Measurements from ENCODE around the gene AMDHD2. TPM values are rescaled to one million over a fixed set of nuclear protein-coding genes. Genes with fewer than 3 reads are reported as not detected.
"Not testable (repeated sequence)": the region's sequence is repeated elsewhere in the genome, so short reads cannot be mapped to it uniquely, and the experiment has no call there.

The AMDHD2 gene
- total RNA-seq, 2 experiments from 2014 or later: 15.3 to 18.6 TPM

DNA sequence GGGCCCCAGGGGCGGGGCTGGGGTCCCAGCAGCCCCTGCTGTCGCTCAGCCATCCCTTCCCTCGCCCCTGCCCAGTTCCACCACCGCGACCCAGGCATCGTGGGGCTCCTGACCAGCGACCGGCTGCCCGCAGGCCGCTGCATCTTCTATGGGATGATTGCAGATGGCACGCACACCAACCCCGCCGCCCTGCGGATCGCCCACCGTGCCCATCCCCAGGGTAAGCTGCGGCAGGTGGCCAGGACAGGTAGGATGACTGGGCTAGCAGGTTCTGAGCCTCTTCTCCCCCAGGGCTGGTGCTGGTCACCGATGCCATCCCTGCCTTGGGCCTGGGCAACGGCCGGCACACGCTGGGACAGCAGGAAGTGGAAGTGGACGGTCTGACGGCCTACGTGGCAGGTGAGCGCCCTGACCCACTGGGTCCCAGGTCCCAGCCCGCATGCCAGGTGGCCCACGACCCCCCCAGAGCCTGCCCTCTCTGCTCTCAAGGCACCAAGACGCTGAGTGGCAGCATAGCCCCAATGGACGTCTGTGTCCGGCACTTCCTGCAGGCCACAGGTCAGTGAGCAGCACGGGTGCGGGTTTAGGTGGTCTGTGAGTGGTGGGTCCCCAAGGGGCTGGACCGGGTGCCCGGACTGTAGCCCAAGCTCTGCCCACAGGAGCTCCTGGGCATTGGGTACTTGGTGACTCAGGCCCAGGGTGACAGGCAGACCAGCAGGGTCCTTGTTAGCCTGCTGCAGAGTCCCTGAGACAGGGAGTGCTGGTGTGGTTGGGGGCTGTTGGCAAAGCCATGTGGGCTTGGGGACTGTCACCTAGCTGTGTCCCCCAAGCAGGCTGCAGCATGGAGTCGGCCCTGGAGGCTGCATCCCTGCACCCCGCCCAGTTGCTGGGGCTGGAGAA is 8.2 kb downstream of the AMDHD2 start:
- DNase-seq: no peak
- Mint-ChIP-seq H3K4me3 (no peak overlapping the region), H3K4me1 (ENCODE audit: low read depth) (peaks cover 12% of the 10 kb centered on the region), H3K27me3 (ENCODE audit: low read depth) (no peaks in the 10 kb centered on the region), H3K9me3 (no peaks in the 10 kb centered on the region), H3K27ac (no peak overlapping the region), H3K36me3 (ENCODE audit: low read depth) (peaks cover 7% of the 10 kb centered on the region)
- CTCF ChIA-PET: no interaction called here
- intact Hi-C loops (cut with micrococcal nuclease): no loop called here

DNA sequence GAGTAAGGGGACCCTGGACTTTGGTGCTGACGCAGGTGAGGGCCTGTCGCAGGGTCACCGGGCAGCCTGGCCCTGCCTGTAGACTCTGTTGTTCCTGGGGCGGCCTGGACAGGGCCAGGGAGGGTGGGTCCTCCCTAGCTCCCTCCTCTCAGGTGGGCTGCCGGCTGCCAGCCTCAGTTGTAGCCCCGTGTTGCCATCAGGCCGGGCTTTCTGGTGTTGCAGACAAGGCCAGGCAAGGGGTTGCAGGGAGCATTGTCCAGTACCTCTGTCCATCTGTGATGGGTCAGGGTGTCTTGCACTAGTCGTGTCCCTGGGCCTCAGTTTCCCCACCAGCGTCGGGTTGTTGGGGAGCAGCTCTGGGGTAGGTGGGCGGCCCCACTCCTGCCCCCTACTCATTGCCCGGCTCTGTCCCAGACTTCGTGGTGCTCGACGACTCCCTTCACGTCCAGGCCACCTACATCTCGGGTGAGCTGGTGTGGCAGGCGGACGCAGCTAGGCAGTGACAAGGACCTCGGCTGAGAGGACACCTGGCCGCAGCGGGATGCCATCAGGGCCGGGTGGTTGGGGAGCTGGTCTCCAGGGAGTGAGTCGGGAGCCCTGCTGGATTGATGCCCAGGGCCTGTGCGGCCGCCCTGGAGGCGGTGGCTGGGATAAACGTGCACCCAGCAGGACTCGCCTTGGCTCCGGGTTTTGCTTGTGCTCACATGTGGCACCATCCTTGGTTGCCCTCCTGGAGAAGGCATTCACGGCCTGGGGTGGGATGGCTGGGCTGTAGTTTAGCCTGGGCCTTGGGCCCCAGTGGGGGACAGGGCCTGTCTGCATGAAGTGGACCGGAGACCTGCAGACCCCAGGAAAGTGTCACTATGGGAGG is 9.1 kb downstream of the AMDHD2 start:
- Mint-ChIP-seq H3K27me3 (ENCODE audit: low read depth) (no peaks in the 10 kb centered on the region), H3K27ac (no peak overlapping the region), H3K36me3 (ENCODE audit: low read depth) (peaks cover 7% of the 10 kb centered on the region), H3K4me3 (no peak overlapping the region), H3K4me1 (ENCODE audit: low read depth) (peaks cover 16% of the 10 kb centered on the region), H3K9me3 (no peaks in the 10 kb centered on the region)
- intact Hi-C loops (cut with micrococcal nuclease): no loop called here
- CTCF ChIA-PET: no interaction called here
- DNase-seq: no peak

DNA sequence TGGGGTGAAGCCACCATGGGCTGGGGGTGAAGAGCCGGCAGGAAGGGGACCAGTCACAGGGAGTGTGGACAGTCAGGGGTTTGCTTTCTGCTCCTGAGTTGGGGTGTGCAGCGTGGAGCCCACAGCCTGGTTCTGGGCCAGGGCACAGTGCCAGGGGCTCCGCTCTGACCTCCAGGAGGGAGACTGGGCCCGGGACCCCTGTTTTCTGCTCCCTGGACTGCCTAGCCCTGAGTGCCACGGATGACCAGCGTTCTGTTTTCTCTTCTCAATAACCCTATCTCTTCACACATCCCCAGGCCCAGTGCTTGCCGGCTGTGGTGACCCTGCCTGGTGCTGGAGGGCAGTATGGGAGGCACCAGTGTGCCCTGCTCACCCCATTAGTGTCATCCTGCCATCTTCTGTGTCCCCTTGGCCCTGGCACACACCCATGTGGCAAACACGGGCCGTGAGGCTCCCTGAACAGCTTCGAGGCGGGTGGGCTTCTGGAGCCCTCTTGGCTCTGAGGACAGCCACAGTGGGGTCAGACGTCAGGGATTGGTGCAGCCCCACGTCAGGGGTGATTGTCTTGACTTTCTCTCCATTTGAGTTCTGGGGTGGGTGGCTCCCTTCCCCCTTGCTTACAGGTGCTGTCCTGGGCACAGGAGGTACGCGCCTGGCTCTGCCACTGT is 9.9 kb downstream of the AMDHD2 start:
- H3K4me1 Mint-ChIP-seq (ENCODE audit: low read depth): peaks cover 16% of the 10 kb centered on the region
- H3K4me3 Mint-ChIP-seq: no peak overlapping the region
- intact Hi-C loops (cut with micrococcal nuclease): loop anchor here (10.0 kb wide), 1 partner anchor 75 kb away; no protein-coding TSS in a partner anchor
- no peak overlapping the region for H3K27ac Mint-ChIP-seq
- H3K36me3 Mint-ChIP-seq (ENCODE audit: low read depth): peaks cover 2% of the 10 kb centered on the region
- CTCF ChIA-PET: no interaction called here
- H3K27me3 Mint-ChIP-seq (ENCODE audit: low read depth): no peaks in the 10 kb centered on the region
- DNase-seq: no peak
- no peaks in the 10 kb centered on the region for H3K9me3 Mint-ChIP-seq

DNA sequence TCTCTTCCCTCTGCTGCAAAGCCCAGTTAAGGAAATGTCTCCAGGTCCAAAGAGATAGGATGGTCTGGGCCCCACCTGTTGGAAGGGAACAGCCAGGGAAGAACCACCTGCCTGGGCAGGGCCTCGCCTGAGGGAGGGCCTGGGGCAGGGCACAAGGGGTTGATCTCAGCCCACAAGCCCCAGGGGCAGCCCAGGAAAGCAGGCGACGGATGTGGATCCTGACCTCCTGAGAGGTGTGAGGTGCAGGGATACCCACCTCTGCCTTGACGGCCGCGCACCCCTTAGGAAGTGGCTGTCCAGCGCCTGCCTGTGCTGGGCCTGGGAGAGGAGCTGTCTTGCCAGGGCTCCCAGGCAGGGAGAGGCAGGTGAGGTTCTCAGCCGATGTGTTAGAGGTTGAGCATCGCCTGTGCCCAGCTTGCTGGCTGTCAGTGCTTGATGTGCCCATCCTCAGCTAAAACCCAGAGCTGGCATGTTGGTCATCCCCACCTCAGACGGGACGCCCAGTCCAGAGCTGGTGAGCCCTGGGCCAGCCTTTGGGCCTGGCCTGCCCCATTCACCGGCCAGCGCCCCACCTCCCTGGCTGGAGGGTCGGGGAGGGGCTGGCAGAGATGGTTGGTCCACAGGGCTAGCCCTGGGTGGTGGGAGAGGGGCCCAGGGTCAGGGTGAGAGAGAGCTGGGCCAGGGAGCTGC is 10.6 kb downstream of the AMDHD2 start:
- Mint-ChIP-seq H3K27me3 (ENCODE audit: low read depth) (no peaks in the 10 kb centered on the region), H3K9me3 (no peaks in the 10 kb centered on the region), H3K36me3 (ENCODE audit: low read depth) (peaks cover 2% of the 10 kb centered on the region), H3K4me1 (ENCODE audit: low read depth) (peaks cover 16% of the 10 kb centered on the region), H3K4me3 (peak overlapping the region; percentile 92), H3K27ac (no peak overlapping the region)
- intact Hi-C loops (cut with micrococcal nuclease): loop anchor here (10.0 kb wide), 1 partner anchor 74 kb away; no protein-coding TSS in a partner anchor
- no peak for DNase-seq
- CTCF ChIA-PET: interaction anchor here (1.2 kb wide), 1 partner anchor 10 kb away, joined by 4 read pairs; the partner anchor contains the start of gene AMDHD2

DNA sequence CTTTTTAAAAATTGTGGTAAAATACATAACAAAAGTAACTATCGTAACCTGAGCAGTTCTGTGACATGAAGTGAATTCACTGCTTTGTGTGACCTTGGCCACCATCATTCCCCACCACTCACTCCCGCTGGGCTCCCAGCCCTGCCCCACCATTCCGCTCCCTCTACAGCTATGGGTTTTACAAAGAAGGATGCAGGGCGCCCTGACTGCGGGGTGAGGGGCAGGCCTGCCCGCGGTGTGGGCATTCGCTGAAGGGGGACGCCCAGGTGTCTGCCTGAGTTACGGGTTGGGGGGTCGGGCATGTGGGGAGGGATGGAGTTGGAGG is 11.2 kb downstream of the AMDHD2 start, which contains the start of gene CEMP1:
Gene CEMP1 (minus strand): TSS at position 38 of the 325 bp plus-strand sequence. CDS start 335 bp downstream, outside the sequence.
- Mint-ChIP-seq H3K36me3 (ENCODE audit: low read depth) (no peaks in the 10 kb centered on the region), H3K9me3 (no peaks in the 10 kb centered on the region), H3K27me3 (ENCODE audit: low read depth) (no peaks in the 10 kb centered on the region), H3K27ac (peak within 1 kb of the TSS; percentile 97), H3K4me1 (ENCODE audit: low read depth) (peaks cover 16% of the 10 kb centered on the region), H3K4me3 (peak within 1 kb of the TSS; percentile 92)
- CTCF ChIA-PET: interaction anchor here (1.2 kb wide), 1 partner anchor 11 kb away, joined by 4 read pairs; the partner anchor contains the start of gene AMDHD2
- intact Hi-C loops (cut with micrococcal nuclease): loop anchor here (10.0 kb wide), 1 partner anchor 73 kb away; no protein-coding TSS in a partner anchor
- no peak for DNase-seq

DNA sequence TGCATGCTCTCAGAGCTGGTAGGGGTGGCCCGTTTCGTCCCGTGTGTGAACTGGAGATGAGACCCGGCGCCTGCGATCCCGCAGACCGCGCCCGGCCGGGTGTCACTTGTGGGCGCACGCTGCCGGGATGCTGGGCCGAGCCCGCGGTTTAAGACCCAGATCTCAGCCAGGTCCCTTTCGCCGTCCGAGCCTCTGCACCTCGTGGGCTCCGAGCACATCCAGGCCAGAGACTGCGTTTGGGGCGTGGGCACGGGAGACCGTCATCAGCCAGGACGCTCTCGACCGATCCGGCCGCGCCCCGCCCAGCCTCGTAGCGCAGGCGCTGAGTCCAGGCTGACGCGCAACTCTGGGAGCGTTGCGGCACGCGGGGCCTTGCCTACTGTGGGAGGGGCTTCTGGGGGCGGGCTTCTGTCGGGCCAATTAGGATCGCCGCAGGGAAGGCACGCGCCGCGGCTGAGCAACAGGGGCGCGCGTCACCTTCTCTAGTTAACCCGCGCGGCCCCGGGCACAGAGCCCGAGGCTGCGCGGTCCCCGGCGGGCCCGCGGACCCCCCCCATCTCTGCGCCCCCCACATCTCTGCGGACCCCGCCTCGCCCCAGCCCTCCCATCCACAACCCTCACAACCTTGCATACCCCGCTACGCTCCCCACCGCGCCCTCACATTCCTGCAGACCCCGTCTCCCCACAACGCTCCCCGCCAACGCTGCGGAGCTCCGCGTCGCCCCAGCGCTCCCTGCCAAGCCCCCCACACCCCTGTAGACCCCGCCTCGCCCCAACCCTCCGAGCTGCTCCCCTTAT is 11.7 kb downstream of the AMDHD2 start:
- CTCF ChIA-PET: interaction anchor here (1.2 kb wide), 1 partner anchor 11 kb away, joined by 4 read pairs; the partner anchor contains the start of gene AMDHD2
- Mint-ChIP-seq H3K36me3 (ENCODE audit: low read depth) (no peaks in the 10 kb centered on the region), H3K4me1 (ENCODE audit: low read depth) (peaks cover 16% of the 10 kb centered on the region), H3K27me3 (ENCODE audit: low read depth) (no peaks in the 10 kb centered on the region), H3K4me3 (peak overlapping the region; percentile 92), H3K27ac (peak overlapping the region; percentile 97), H3K9me3 (no peaks in the 10 kb centered on the region)
- intact Hi-C loops (cut with micrococcal nuclease): loop anchor here (1.0 to 10.0 kb wide), 4 partner anchors 12 to 377 kb away; partner anchors contain the start of genes AMDHD2, ATP6V0C and TRAF7
- DNase-seq: peak; percentile 99

DNA sequence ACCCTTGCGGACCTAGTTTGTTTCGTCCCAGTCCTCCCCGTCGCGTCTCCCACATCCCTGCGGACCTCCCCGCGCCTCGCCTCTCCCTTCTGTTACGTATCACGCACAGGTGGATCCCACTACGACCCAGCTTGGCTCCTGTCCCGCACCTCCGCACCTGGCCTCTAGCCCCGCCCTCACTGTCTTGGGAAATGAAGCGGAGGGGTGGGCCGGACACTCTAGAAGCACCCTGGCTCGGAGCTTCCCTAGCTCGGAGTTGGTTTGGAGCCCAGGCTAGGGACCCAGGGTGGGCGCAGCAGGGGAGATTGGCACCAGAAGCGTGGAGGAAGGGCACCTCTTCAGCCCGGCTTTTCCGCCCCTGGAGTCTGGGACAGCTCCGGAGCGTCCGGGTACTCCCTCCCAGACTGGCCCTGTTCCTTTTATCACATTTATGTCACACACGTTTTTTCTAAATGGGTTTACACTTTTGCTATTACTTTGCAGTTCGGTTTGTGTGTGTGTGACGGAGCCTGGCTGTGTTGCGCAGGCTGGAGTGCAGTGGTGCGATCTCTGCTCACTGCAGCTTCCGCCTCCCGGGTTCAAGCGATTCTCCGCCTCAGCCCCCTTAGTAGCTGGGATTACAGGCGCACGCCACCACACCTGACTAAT is 12.4 kb downstream of the AMDHD2 start:
- intact Hi-C loops (cut with micrococcal nuclease): loop anchor here (1.0 to 10.0 kb wide), 4 partner anchors 12 to 377 kb away; partner anchors contain the start of genes AMDHD2, ATP6V0C and TRAF7
- no peaks in the 10 kb centered on the region for H3K27me3 Mint-ChIP-seq (ENCODE audit: low read depth)
- no peaks in the 10 kb centered on the region for H3K36me3 Mint-ChIP-seq (ENCODE audit: low read depth)
- CTCF ChIA-PET: interaction anchor here (0.6 kb wide), 2 partner anchors 34 to 939 kb away, joined by 3 to 4 read pairs; no protein-coding TSS in a partner anchor
- H3K27ac Mint-ChIP-seq: peak overlapping the region; percentile 97
- H3K4me3 Mint-ChIP-seq: peak overlapping the region; percentile 92
- H3K9me3 Mint-ChIP-seq: no peaks in the 10 kb centered on the region
- H3K4me1 Mint-ChIP-seq (ENCODE audit: low read depth): peaks cover 19% of the 10 kb centered on the region
- peak; percentile 87 for DNase-seq

DNA sequence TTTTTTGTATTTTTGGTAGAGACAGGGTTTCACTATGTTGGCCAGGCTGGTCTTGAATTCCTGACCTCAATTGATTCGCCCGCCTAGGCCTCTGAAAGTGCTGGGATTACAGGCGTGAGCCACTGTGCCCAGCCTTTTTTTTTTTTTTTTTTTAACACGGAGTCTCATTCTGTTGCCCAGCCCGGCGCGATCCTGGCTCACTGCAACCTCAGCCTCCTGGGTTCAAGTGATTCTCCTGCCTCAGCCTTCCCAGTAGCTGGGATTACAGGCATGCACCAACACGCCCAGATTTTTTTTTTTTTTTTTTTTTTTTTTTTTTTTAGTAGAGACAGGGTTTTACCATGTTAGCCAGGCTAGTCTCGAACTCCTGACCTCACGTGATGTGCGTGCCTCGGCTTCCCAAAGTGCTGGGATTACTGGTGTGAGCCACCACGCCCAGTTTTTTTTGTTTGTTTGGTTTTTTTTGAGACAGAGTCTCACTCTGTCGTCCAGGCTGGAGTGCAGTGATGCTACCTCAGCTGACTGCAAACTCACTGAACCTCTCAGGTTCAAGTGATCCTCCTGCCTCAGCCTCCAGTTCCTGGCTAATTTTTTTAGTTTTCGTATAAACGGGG is 13.1 kb downstream of the AMDHD2 start:
- H3K36me3 Mint-ChIP-seq (ENCODE audit: low read depth); H3K9me3 Mint-ChIP-seq; H3K27me3 Mint-ChIP-seq (ENCODE audit: low read depth); DNase-seq: not testable (repeated sequence)
- Mint-ChIP-seq H3K4me1 (ENCODE audit: low read depth) (peaks cover 19% of the 10 kb centered on the region), H3K4me3 (peak overlapping the region; percentile 92), H3K27ac (peak overlapping the region; percentile 97)
- intact Hi-C loops (cut with micrococcal nuclease): loop anchor here (10.0 kb wide), 1 partner anchor 72 kb away; no protein-coding TSS in a partner anchor
- CTCF ChIA-PET: interaction anchor here (0.6 kb wide), 2 partner anchors 35 to 940 kb away, joined by 3 to 4 read pairs; no protein-coding TSS in a partner anchor

DNA sequence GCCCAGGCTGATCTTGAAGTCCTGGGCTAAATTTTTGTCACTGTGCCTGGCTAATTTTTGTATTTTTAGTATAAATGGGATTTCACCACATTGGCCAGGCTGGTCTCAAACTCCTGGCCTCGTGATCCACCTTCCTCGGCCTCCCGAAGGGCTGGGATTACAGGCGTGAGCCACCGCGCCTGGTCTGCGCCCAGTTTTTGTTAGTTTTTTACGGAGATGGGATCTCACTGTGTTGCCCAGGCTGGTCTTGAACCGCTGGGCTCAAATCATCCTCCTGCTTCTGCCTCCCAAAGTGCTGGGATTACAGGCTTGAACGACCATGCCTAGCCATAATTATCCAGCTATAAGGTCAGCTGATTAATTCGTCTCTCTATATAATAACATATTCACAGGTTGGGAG is 13.7 kb downstream of the AMDHD2 start:
- Mint-ChIP-seq H3K36me3 (ENCODE audit: low read depth) (no peaks in the 10 kb centered on the region), H3K27me3 (ENCODE audit: low read depth) (no peaks in the 10 kb centered on the region), H3K9me3 (no peaks in the 10 kb centered on the region), H3K4me3 (peak overlapping the region; percentile 32), H3K27ac (peak overlapping the region; percentile 63), H3K4me1 (ENCODE audit: low read depth) (peaks cover 22% of the 10 kb centered on the region)
- intact Hi-C loops (cut with micrococcal nuclease): loop anchor here (10.0 kb wide), 1 partner anchor 71 kb away; no protein-coding TSS in a partner anchor
- DNase-seq: no peak
- CTCF ChIA-PET: no interaction called here

DNA sequence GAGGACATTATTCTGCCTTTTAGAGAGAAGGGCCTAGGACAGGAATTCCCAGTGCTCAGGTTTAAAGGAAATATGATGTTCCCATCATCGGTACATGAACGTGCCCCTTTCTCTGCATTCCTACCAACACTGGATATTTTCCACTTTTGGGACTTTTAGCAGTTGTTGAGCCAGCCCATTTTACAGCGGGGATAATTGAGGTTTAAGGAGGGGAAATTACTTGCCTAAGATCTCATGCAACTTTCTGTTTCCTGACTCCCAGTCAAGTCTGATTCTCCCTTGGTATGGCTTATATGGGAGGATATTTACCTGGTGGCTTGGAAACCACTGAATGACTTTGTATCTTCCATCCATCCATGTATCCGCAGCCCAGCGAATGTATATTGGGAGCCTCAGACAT is 14.2 kb downstream of the AMDHD2 start:
- H3K9me3 Mint-ChIP-seq; CTCF ChIA-PET; H3K4me3 Mint-ChIP-seq; H3K36me3 Mint-ChIP-seq (ENCODE audit: low read depth); H3K27me3 Mint-ChIP-seq (ENCODE audit: low read depth); DNase-seq: not testable (repeated sequence)
- peak overlapping the region; percentile 63 for H3K27ac Mint-ChIP-seq
- intact Hi-C loops (cut with micrococcal nuclease): loop anchor here (10.0 kb wide), 1 partner anchor 70 kb away; no protein-coding TSS in a partner anchor
- peaks cover 26% of the 10 kb centered on the region for H3K4me1 Mint-ChIP-seq (ENCODE audit: low read depth)

All from activated naive CD4-positive, alpha-beta T cell treated with anti-CD3 and anti-CD28 coated beads for 36 hours (primary cell).